ENCODE results near the gene XPOT. TPM values are rescaled to one million over a fixed set of nuclear protein-coding genes. Genes with fewer than 3 reads are reported as not detected.

XPOT gene
- total and polyA plus RNA-seq, 3 donors from 2014 or later, result 43.5 to 47.5 (median 46.8) TPM

GRCh38 chr12:64433915-64434314 is 29.7 kb downstream of the XPOT start:
- TF ChIP-seq, protein P1, sequence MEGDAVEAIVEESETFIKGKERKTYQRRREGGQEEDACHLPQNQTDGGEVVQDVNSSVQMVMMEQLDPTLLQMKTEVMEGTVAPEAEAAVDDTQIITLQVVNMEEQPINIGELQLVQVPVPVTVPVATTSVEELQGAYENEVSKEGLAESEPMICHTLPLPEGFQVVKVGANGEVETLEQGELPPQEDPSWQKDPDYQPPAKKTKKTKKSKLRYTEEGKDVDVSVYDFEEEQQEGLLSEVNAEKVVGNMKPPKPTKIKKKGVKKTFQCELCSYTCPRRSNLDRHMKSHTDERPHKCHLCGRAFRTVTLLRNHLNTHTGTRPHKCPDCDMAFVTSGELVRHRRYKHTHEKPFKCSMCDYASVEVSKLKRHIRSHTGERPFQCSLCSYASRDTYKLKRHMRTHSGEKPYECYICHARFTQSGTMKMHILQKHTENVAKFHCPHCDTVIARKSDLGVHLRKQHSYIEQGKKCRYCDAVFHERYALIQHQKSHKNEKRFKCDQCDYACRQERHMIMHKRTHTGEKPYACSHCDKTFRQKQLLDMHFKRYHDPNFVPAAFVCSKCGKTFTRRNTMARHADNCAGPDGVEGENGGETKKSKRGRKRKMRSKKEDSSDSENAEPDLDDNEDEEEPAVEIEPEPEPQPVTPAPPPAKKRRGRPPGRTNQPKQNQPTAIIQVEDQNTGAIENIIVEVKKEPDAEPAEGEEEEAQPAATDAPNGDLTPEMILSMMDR (IDR thresholded peaks at IDR 0.05), result no peak
- no peak for TF ChIP-seq POLR2A (IDR thresholded peaks at IDR 0.05)
- Histone ChIP-seq H3K9me3 (no peaks in the 10 kb centered on the region), H3K27ac (no peak overlapping the region), H3K4me3 (no peak overlapping the region), H3K27me3 (no peaks in the 10 kb centered on the region), H3K4me1 (no peaks in the 10 kb centered on the region), H3K36me3 (ENCODE audit: low read depth, missing control alignments) (peaks cover 5% of the 10 kb centered on the region)
- DNase-seq, result no peak
- intact Hi-C loops (cut with DNase I; ENCODE audit: low total_unique reads), result no loop called here
- WGBS, 2 donors, result 90 to 97% methylated on average over 5 of the region's 5 CpGs

DNA sequence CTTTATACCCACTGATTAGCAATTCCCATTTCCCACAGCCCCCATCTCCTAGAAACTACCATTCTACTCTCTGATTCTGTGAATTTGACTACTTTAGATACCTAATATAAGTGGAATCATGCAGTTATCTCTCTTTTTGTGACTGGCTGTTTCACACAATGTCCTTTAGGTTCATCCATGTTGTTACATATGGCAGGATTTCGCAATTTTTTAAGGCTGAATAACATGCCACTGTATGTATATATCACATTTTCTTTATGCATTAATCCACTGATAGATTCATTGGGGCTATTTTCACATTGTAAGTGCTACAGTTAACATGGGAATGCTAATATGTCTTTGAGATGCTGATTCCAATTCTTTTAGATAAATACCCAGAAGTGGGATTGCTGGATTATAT is 35.9 kb downstream of the XPOT start:
- Histone ChIP-seq H3K4me1 (no peaks in the 10 kb centered on the region), H3K27ac (no peak overlapping the region), H3K36me3 (ENCODE audit: low read depth, missing control alignments) (peaks cover 5% of the 10 kb centered on the region), H3K27me3 (no peaks in the 10 kb centered on the region), H3K9me3 (no peaks in the 10 kb centered on the region), H3K4me3 (no peak overlapping the region)
- TF ChIP-seq, protein P1 (IDR thresholded peaks at IDR 0.05), result no peak
- TF ChIP-seq POLR2A (IDR thresholded peaks at IDR 0.05), result no peak
- WGBS, 2 donors, result 98 to 100% methylated on average over 1 of the region's 1 CpG
- no peak for DNase-seq
- intact Hi-C loops (cut with DNase I; ENCODE audit: low total_unique reads), result no loop called here

GRCh38 chr12:64445490-64445889 is 41.3 kb downstream of the XPOT start:
- no peak for TF ChIP-seq POLR2A (IDR thresholded peaks at IDR 0.05)
- TF ChIP-seq, protein P1 (IDR thresholded peaks at IDR 0.05), result no peak
- intact Hi-C loops (cut with DNase I; ENCODE audit: low total_unique reads), result no loop called here
- H3K4me1 ChIP-seq, result no peaks in the 10 kb centered on the region
- H3K9me3 ChIP-seq, result no peaks in the 10 kb centered on the region
- DNase-seq, result no peak
- H3K36me3 ChIP-seq (ENCODE audit: low read depth, missing control alignments), result no peaks in the 10 kb centered on the region
- no peaks in the 10 kb centered on the region for H3K27me3 ChIP-seq
- no peak overlapping the region for H3K27ac ChIP-seq
- WGBS, 2 donors, result 86 to 94% methylated on average over 2 of the region's 2 CpGs
- H3K4me3 ChIP-seq, result no peak overlapping the region

- intact Hi-C loops (cut with DNase I; ENCODE audit: low total_unique reads), result no loop called here
- H3K36me3 ChIP-seq (ENCODE audit: low read depth, missing control alignments), result no peaks in the 10 kb centered on the region
- DNase-seq, result no peak
These were observed 42.1 kb downstream of the XPOT start for GRCh38 chr12:64446295-64446694.

More at GRCh38 chr12:64446295-64446694, 42.1 kb downstream of the XPOT start:
- Histone ChIP-seq H3K27ac (no peak overlapping the region), H3K27me3 (no peaks in the 10 kb centered on the region), H3K4me1 (peaks cover 7% of the 10 kb centered on the region), H3K9me3 (no peaks in the 10 kb centered on the region), H3K4me3 (no peak overlapping the region)
- TF ChIP-seq, protein P1 (IDR thresholded peaks at IDR 0.05), result no peak
- no peak for TF ChIP-seq POLR2A (IDR thresholded peaks at IDR 0.05)
- 70 to 87% methylated on average over 1 of the region's 1 CpG for WGBS, 2 donors

All from testis (tissue), 3 donors.